ENCODE results near the gene SOHLH1. TPM values are rescaled to one million over a fixed set of nuclear protein-coding genes. Genes with fewer than 3 reads are reported as not detected.

Gene SOHLH1
- total and polyA plus RNA-seq, 4 donors = not detected

DNA sequence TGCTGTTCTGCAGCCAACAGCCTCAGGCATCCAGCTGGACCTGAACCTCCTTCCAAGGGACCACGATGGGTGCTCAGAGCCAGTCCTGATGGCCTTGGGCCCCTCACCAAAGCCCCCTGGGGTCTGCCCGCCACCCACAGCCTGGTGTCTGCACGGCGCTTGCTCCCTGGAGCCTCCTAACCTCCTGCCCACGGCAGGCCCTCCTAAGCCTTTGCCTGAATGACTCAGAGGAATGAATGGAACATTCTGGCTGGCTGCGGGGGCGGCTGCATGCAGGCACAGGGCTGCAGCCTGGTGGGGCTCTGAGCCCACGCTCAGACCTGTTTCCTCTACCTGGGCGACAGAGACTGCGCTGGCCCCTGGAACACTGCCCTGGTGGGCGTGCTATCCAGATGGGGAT, 6.9 kb downstream of the SOHLH1 start:
- no peak overlapping the region for H3K4me3 ChIP-seq
- WGBS, 2 donors = 81 to 87% methylated on average over 10 to 11 of the region's 11 CpGs
- ATAC-seq (ENCODE audit: insufficient read depth, low FRiP score) = no peak
- no peak for DNase-seq
- H3K4me1 ChIP-seq (ENCODE audit: control insufficient read depth in 5 of 5, insufficient read depth in 5 of 5, low read length in 5 of 5) = no peaks in the 10 kb centered on the region
- H3K27me3 ChIP-seq (ENCODE audit: control insufficient read depth in 3 of 3, insufficient read depth in 3 of 3, low read length in 2 of 3) = peaks cover 0 to 4% (median 0%) of the 10 kb centered on the region in 3 donors
- no peak overlapping the region for H3K9ac ChIP-seq (ENCODE audit: insufficient read depth in 1 of 2, low read length in 2 of 2)
- H3K36me3 ChIP-seq (ENCODE audit: control insufficient read depth in 4 of 4, insufficient read depth in 4 of 4, low read length in 4 of 4) = no peaks in the 10 kb centered on the region
- H3K9me3 ChIP-seq (ENCODE audit: control insufficient read depth in 4 of 4, insufficient read depth in 3 of 4, low read length in 3 of 4) = peaks cover 0 to 5% (median 0%) of the 10 kb centered on the region in 4 donors
- no peak overlapping the region for H3K27ac ChIP-seq (ENCODE audit: low read depth in 1 of 2, low read length in 1 of 2)
- TF ChIP-seq, protein P1, sequence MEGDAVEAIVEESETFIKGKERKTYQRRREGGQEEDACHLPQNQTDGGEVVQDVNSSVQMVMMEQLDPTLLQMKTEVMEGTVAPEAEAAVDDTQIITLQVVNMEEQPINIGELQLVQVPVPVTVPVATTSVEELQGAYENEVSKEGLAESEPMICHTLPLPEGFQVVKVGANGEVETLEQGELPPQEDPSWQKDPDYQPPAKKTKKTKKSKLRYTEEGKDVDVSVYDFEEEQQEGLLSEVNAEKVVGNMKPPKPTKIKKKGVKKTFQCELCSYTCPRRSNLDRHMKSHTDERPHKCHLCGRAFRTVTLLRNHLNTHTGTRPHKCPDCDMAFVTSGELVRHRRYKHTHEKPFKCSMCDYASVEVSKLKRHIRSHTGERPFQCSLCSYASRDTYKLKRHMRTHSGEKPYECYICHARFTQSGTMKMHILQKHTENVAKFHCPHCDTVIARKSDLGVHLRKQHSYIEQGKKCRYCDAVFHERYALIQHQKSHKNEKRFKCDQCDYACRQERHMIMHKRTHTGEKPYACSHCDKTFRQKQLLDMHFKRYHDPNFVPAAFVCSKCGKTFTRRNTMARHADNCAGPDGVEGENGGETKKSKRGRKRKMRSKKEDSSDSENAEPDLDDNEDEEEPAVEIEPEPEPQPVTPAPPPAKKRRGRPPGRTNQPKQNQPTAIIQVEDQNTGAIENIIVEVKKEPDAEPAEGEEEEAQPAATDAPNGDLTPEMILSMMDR (IDR thresholded peaks at IDR 0.05; ENCODE audit: control extremely low read depth, extremely low read depth) = no peak

DNA sequence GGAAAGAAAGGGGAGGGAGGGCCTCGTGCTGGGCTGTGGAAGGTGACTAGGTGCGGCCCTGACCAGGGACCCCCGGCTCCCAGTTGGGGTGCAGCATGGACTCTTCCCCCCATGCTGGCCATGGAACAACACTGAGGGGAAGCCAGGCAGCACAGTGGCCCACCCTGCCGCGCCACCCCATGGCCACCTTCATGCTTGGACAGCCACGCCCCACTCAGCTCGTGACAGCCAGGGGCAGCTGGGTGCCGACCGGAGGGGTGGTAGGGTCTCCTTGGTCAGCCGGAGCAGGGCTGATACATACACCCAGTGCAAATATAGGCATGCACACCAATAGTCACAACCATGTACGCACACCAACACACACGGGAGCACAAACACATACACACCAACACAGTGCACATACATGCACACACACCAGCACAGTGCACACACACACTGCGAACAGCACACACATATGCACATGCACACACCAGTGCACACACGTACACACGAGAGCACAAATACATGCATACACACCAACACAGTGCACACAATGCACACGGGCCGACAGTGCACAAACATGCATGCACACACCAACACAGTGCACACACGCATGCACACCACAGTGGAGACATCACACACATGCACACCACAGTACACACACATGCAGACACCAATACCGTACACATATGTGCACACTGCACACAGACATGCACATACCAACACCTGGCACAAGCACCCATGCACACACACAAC, 8.3 kb downstream of the SOHLH1 start:
- Histone ChIP-seq H3K9ac (ENCODE audit: insufficient read depth in 1 of 2, low read length in 2 of 2) (no peak overlapping the region), H3K27me3 (ENCODE audit: control insufficient read depth in 3 of 3, insufficient read depth in 3 of 3, low read length in 2 of 3) (peaks cover 0 to 4% (median 0%) of the 10 kb centered on the region in 3 donors), H3K9me3 (ENCODE audit: control insufficient read depth in 4 of 4, insufficient read depth in 3 of 4, low read length in 3 of 4) (peaks cover 0 to 5% (median 0%) of the 10 kb centered on the region in 4 donors), H3K4me1 (ENCODE audit: control insufficient read depth in 5 of 5, insufficient read depth in 5 of 5, low read length in 5 of 5) (no peaks in the 10 kb centered on the region), H3K36me3 (ENCODE audit: control insufficient read depth in 4 of 4, insufficient read depth in 4 of 4, low read length in 4 of 4) (no peaks in the 10 kb centered on the region), H3K27ac (ENCODE audit: low read depth in 1 of 2, low read length in 1 of 2) (no peak overlapping the region), H3K4me3 (no peak overlapping the region)
- TF ChIP-seq, protein P1 (IDR thresholded peaks at IDR 0.05; ENCODE audit: control extremely low read depth, extremely low read depth) = no peak
- WGBS, 2 donors = 85 to 95% methylated on average over 19 of the region's 19 CpGs
- ATAC-seq (ENCODE audit: insufficient read depth, low FRiP score) (no peak), DNase-seq (no peak)

DNA sequence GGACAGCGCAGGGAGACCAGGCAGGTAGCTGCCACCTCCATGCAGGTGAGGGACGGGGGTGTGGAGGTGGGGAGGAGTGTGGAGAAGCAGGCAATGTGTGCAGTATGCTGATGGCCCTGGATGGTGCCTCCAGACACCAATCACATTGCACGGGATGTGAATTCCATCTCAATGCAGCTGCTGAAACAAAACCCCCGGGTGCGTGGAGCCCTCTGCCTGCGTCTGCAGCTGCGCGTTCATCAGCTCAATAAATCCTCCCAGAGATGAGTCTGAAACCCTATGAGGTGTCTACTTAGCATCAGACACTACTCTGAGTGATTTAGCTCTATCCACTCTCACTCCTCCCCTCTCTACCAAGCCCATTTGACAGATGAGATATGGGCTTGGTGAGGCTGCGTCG, 10.3 kb downstream of the SOHLH1 start:
- H3K4me1 ChIP-seq (ENCODE audit: control insufficient read depth in 5 of 5, insufficient read depth in 5 of 5, low read length in 5 of 5) = no peaks in the 10 kb centered on the region
- H3K9me3 ChIP-seq (ENCODE audit: control insufficient read depth in 4 of 4, insufficient read depth in 3 of 4, low read length in 3 of 4) = peaks cover 0 to 5% (median 0%) of the 10 kb centered on the region in 4 donors
- H3K36me3 ChIP-seq (ENCODE audit: control insufficient read depth in 4 of 4, insufficient read depth in 4 of 4, low read length in 4 of 4) = no peaks in the 10 kb centered on the region
- peaks cover 0 to 4% (median 0%) of the 10 kb centered on the region in 3 donors for H3K27me3 ChIP-seq (ENCODE audit: control insufficient read depth in 3 of 3, insufficient read depth in 3 of 3, low read length in 2 of 3)
- WGBS, 2 donors = 84 to 92% methylated on average over 10 of the region's 10 CpGs
- no peak overlapping the region for H3K4me3 ChIP-seq
- TF ChIP-seq, protein P1 (IDR thresholded peaks at IDR 0.05; ENCODE audit: control extremely low read depth, extremely low read depth) = no peak
- H3K27ac ChIP-seq (ENCODE audit: low read depth in 1 of 2, low read length in 1 of 2) = no peak overlapping the region
- DNase-seq (no peak), ATAC-seq (ENCODE audit: insufficient read depth, low FRiP score) (no peak)
- H3K9ac ChIP-seq (ENCODE audit: insufficient read depth in 1 of 2, low read length in 2 of 2) = no peak overlapping the region

Measured in lung (tissue), 12 donors.